HCT116 (cell line): ENCODE data around the gene CAV1.

Source experiments
- CTCF ChIP-seq, 3 experiments: fragments of 200-600 bp in 1 of 3; sonication (generic) in 1 of 3; IDR thresholded peaks in 2 of 3; conservative IDR thresholded peaks in 1 of 3; 2 replicates each; pipeline ENCODE4 v1.5.1; 2012 to 2017; ENCODE audit warnings: low read depth in 2 of 3, low read length in 2 of 3, antibody characterized with exemption in 1 of 3, borderline replicate concordance in 1 of 3, control low read depth in 1 of 3, mild to moderate bottlenecking in 1 of 3, mixed read lengths in 1 of 3, mixed run types in 1 of 3, moderate library complexity in 1 of 3; ENCODE audit not compliant: insufficient read depth in 1 of 3
- EGR1 ChIP-seq: IDR thresholded peaks from 2 replicates; pipeline ENCODE4 v1.6.1; 2012; ENCODE audit warnings: low read depth
- ELF1 ChIP-seq: IDR thresholded peaks from 2 replicates; pipeline ENCODE4 v1.6.1; 2012; ENCODE audit warnings: low read depth, borderline replicate concordance
- EZH2 ChIP-seq: fragments of 200-600 bp; sonication (generic); IDR thresholded peaks from 2 replicates; pipeline ENCODE4 v1.6.1; 2017; ENCODE audit warnings: antibody characterized with exemption, mixed run types
- JUND ChIP-seq: IDR thresholded peaks from 2 replicates; pipeline ENCODE4 v1.6.1; 2012
- POLR2A ChIP-seq: IDR thresholded peaks from 2 replicates; pipeline ENCODE4 v1.7.0; 2011; ENCODE audit warnings: borderline replicate concordance; ENCODE audit not compliant: insufficient read depth, insufficient read length; ENCODE audit errors: extremely low read depth
- POLR2AphosphoS5 ChIP-seq: IDR thresholded peaks from 2 replicates; pipeline ENCODE4 v1.6.1; 2011; ENCODE audit warnings: mild to moderate bottlenecking, low read depth, low read length, moderate library complexity
- RAD21 ChIP-seq: IDR thresholded peaks from 2 replicates; pipeline ENCODE4 v1.6.1; 2012; ENCODE audit warnings: low read depth, mild to moderate bottlenecking
- SP1 ChIP-seq: IDR thresholded peaks from 2 replicates; pipeline ENCODE4 v1.6.1; 2012; ENCODE audit warnings: low read depth
- SRF ChIP-seq: IDR thresholded peaks from 2 replicates; pipeline ENCODE4 v1.6.1; 2012; ENCODE audit warnings: low read depth
- YY1 ChIP-seq: IDR thresholded peaks from 2 replicates; pipeline ENCODE4 v1.6.1; 2011; ENCODE audit warnings: low read length, low read depth, moderate library complexity, mild to moderate bottlenecking; ENCODE audit not compliant: insufficient replicate concordance; ENCODE audit errors: extremely low read depth
- ZFX ChIP-seq: fragments of 450-650 bp; IDR thresholded peaks from 2 replicates; pipeline ENCODE4 v1.6.1; 2017
- TF ChIP-seq, protein P1 (sequence below): IDR thresholded peaks from 2 replicates; pipeline ENCODE4 v1.6.1; 2012; ENCODE audit warnings: low read depth

- no peak for TF ChIP-seq ZFX
- no peak for TF ChIP-seq EGR1
- no peak for TF ChIP-seq SRF
- TF ChIP-seq CTCF (IDR thresholded peaks at IDR 0.05 in 2 of 3, conservative IDR thresholded peaks at IDR 0.05 in 1 of 3; ENCODE audit: borderline replicate concordance in 1 of 3, insufficient read depth in 1 of 3, low read depth in 2 of 3, low read length in 2 of 3), result no peak
- TF ChIP-seq POLR2AphosphoS5, result no peak
- TF ChIP-seq POLR2A, result no peak
- TF ChIP-seq SP1, result no peak
- no peak for TF ChIP-seq RAD21
- TF ChIP-seq JUND, result no peak
- TF ChIP-seq EZH2, result no peak
- TF ChIP-seq YY1, result no peak
- no peak for TF ChIP-seq ELF1
- TF ChIP-seq, protein P1, sequence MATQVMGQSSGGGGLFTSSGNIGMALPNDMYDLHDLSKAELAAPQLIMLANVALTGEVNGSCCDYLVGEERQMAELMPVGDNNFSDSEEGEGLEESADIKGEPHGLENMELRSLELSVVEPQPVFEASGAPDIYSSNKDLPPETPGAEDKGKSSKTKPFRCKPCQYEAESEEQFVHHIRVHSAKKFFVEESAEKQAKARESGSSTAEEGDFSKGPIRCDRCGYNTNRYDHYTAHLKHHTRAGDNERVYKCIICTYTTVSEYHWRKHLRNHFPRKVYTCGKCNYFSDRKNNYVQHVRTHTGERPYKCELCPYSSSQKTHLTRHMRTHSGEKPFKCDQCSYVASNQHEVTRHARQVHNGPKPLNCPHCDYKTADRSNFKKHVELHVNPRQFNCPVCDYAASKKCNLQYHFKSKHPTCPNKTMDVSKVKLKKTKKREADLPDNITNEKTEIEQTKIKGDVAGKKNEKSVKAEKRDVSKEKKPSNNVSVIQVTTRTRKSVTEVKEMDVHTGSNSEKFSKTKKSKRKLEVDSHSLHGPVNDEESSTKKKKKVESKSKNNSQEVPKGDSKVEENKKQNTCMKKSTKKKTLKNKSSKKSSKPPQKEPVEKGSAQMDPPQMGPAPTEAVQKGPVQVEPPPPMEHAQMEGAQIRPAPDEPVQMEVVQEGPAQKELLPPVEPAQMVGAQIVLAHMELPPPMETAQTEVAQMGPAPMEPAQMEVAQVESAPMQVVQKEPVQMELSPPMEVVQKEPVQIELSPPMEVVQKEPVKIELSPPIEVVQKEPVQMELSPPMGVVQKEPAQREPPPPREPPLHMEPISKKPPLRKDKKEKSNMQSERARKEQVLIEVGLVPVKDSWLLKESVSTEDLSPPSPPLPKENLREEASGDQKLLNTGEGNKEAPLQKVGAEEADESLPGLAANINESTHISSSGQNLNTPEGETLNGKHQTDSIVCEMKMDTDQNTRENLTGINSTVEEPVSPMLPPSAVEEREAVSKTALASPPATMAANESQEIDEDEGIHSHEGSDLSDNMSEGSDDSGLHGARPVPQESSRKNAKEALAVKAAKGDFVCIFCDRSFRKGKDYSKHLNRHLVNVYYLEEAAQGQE, result no peak
Observed at GRCh38 chr7:116526897-116527296, 2.1 kb downstream of the CAV1 start.
